Stimulated activated CD8-positive, alpha-beta memory T cell treated with anti-CD3 and anti-CD28 coated beads, Interleukin-7, amount 100 ng/mL, for 1 hour (primary cell): ENCODE data around the gene TMUB2.
A peak's percentile ranks its signal among the peaks of the same experiment; 100 is the strongest.
"Not testable (repeated sequence)": the region's sequence is repeated elsewhere in the genome, so short reads cannot be mapped to it uniquely, and the experiment has no call there.

Experiments used
- DNase-seq, 2 donors: peaks; one replicate each; pipeline ENCODE4 v3.0.0-alpha.2; 2020; ENCODE audit warnings: low read depth in 2 of 2

TMUB2 gene

GRCh38 chr17:44219108-44219615 is 32.4 kb downstream of the TMUB2 start:
- peak; percentile 43 to 44 for DNase-seq

- DNase-seq = peak; percentile 31 to 46
These were observed 32.9 kb downstream of the TMUB2 start, which contains the start of gene UBTF for GRCh38 chr17:44219616-44220212. TSS of gene UBTF (minus strand) at chr17:44219675. CDS start at chr17:44218229, 1,446 bp downstream.

DNA sequence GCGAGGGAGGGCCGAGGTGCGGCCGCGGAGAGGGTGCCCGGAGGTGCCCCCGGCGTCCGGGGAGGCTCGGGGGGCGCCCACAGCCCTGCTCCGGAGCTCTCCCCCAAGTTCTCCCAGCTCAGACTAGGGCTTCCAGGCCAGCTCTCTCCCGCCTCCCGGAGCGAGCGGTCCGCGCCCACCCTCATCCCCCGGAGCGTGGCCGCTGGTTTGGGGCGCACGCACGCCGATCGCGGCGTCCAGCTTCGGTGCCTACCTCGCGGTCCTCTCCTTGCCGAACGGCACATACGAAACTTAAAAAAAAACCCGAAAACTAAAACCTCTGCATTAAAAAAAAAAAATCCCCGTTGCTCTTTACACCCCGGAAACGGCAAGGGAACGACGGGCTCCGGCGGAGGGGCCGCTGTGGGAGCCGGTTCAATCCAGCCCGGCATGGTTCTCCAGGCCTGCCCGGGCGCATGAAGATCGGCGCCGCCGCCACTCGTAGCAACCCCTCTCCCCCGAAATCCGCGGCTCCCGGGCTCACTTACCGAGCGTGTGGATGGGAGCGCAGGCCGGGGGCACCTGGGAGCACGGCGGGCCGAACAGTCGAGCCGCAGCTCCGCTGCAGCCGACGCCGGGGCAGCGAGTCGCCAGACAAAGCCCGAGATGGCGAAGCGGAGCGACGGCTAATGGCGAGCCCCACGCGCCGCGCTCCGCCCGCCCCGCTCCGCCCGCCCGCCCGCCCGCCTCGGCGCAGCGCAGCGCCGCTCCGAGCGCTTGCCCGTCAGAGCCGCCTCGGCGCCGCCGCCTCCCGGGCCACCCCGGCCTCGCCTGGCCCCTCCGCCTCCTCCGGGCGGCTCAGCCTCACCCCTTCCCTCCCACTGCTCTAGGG is 33.7 kb downstream of the TMUB2 start:
- peak in 1 of 2 donors; percentile 16 for DNase-seq

GRCh38 chr17:44221084-44221861 is 34.5 kb downstream of the TMUB2 start:
- peak in 1 of 2 donors; percentile 32 for DNase-seq

DNA sequence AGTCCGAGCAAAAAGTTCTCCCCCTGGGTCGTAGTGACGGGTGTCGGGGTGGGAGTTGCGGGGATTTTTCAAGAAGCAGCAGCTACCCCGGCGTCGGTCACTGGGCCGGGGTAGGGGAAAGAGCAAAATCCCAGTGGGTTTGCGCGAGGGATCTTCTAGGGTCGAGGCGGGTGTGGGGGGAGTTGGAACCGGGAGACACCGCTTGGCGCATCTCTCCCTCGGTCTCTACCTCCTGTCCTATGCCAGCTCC is 35.0 kb downstream of the TMUB2 start:
- no peak for DNase-seq

DNA sequence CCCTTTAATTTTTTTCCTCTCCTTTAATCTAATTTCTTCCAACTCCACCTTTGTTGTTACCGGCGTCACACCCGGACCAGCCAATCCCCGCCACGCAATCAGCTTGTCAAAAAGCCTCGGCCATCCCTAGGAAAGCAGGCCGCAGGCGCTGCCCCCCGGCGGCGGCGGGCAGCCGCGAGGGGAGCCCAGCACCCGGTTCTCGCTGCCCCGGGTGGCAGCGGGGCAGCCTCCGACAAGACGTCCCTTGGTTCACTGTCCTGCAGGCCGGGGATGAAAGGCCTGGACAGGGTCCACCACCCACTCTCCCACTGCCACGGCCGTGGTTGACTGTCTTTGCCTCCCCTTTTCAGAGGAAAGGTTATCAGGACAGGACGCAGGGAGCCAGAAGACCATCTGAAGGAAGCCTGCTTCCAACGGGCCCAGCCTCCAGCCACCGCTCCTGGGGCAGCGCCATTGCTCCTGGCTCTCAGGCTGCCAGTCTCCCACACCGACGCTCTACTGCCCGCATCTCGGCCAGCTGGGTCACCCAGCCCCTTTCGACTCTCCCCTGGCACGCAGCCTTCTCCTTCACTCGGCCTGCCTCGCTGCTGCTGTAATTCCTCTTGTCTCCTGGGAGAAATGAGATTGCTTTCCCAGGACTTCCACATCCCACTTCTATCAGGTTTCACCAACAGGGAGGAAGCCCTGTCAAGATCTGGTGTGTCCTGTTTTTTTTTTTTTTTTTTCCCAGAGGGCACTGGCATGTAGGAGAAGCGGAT is 35.5 kb downstream of the TMUB2 start:
- no peak for DNase-seq

- DNase-seq = no peak
These were observed 36.8 kb downstream of the TMUB2 start for GRCh38 chr17:44223541-44224071.

DNA sequence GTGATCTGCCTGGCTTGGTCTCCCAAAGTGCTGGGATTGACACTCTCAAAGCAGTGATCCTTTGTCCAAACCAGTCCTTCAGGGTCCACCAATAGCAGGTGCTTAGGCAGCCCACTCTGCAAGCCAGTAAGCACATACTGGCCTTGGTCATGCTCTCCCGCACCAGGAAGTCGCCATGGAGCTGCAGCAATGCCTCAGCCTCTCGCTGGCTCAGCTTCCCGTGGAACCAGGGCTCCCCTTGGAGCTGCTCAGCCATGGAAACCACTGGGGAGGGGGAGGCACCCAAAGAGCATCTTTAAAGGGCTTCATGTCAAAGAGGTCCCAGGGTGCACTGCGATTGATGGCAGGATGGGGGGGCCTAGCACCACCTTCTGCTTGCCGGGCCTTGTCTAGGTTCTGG is 42.3 kb downstream of the TMUB2 start:
- no peak for DNase-seq

- DNase-seq = no peak
These were observed 43.4 kb downstream of the TMUB2 start for GRCh38 chr17:44230140-44230539.

- DNase-seq = no peak
These were observed 45.3 kb downstream of the TMUB2 start for GRCh38 chr17:44232061-44232460.

DNA sequence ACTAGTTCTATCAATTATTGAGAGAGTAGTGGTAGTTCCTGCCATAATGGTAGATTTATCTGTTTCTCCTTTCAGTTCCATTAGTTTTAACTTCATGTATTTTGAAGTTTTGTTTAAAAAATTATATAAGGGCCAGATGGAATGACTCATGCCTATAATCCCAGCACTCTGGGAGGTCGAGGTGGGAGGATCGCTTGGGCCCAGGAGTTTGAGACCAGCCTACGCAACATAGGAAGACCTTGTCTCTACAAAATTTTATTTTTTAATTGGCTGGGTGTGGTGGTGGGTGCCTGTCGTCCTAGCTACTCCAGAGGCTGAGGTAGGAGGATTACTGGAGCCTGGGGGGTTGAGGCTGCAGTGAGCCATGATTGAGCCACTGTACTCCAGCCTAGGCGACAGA is 46.8 kb downstream of the TMUB2 start:
- DNase-seq = no peak

GRCh38 chr17:44235583-44235936 is 48.8 kb downstream of the TMUB2 start:
- no peak for DNase-seq

DNA sequence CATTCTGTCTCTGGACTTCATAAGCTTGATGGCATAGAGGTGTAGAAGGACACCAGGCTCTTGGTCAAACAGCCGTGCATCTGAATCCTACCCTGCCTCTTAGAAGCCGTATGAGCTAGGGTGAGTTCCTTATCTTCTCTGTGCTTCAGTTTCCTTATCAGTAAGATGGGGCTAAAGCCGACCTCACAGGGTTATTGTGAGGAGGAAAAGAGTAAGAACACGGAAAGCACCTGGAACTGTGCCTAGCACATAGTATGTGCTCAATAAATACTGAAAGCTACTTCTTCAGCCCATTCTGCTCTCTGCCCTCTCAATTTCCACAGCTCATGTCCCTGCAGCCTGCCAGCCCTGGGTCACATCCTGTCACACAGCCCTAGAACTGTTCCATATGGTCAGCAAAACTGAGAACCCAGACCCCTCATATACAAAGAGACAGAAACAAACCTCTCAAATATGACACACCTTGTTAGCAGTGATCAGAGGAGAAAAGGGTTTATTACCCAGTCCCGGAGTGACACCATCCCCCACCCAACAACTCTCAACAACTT is 49.7 kb downstream of the TMUB2 start:
- no peak for DNase-seq

DNA sequence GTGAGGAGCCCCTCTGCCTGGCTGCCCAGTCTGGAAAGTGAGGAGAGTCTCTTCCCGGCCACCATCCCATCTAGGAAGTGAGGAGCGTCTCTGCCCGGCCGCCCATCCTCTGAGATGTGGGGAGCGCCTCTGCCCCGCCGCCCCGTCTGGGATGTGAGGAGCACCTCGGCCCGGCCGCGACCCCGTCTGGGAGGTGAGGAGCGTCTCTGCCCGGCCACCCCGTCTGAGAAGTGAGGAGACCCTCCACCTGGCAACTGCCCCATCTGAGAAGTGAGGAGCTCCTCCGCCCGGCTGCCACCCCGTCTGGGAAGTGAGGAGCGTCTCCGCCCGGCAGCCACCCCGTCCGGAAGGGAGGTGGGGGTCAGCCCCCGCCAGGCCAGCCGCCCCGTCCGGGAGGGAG is 51.1 kb downstream of the TMUB2 start:
- DNase-seq = not testable (repeated sequence)

DNA sequence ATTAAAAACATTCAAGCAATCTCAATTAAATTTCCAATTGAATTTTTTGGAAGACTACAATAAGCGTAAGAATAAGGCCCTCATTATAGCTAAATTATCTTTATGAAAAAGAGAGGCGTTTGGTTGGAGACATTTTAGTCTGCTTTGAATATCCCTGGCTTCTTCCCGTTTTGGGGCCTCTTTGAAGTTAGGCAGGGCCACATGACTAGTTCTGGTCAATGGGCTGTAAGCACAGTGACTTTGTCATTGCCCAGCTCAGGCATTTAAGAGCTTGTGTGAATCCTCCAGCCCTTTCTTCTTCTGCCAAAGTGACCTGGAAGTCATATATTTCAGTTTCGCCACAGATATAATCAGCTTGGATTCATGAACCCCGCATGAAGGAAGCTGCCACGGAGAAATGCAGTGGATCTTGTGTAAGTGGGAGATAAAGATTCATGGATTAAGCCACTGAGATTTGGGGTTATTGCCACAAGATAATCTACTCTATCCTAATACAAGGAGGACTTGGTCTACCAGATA is 54.4 kb downstream of the TMUB2 start:
- DNase-seq = no peak
